ENCODE data around the gene EIF5.

DNA sequence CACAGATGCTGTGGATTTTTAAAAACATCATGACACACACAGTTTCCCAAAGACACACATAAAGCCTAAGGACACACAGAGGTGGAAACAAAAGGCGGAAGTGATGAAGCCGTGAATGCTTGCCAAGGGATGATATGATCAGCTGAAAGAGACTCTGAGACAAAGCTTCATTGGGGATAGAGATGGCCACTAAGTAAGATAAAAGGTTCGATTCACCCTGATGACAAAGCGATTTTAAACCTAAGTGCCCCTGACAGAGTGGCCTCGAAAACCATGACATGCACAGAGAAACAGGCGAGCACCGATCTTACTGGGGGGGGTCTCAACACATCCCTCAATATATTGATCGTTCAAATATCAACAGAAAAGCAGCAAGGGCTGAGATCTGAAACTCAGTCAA lies 20.3 kb upstream of the EIF5 start:
- TF ChIP-seq, protein P1, sequence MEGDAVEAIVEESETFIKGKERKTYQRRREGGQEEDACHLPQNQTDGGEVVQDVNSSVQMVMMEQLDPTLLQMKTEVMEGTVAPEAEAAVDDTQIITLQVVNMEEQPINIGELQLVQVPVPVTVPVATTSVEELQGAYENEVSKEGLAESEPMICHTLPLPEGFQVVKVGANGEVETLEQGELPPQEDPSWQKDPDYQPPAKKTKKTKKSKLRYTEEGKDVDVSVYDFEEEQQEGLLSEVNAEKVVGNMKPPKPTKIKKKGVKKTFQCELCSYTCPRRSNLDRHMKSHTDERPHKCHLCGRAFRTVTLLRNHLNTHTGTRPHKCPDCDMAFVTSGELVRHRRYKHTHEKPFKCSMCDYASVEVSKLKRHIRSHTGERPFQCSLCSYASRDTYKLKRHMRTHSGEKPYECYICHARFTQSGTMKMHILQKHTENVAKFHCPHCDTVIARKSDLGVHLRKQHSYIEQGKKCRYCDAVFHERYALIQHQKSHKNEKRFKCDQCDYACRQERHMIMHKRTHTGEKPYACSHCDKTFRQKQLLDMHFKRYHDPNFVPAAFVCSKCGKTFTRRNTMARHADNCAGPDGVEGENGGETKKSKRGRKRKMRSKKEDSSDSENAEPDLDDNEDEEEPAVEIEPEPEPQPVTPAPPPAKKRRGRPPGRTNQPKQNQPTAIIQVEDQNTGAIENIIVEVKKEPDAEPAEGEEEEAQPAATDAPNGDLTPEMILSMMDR (IDR thresholded peaks at IDR 0.05), result no peak
- no peak for TF ChIP-seq POLR2A (IDR thresholded peaks at IDR 0.05)
